Measurements from ENCODE around the gene CDK17.

- TF ChIP-seq PATZ1 (CRISPR knock-in tag; IDR thresholded peaks at IDR 0.05; ENCODE audit: borderline replicate concordance) (no peak), ZFP3 (CRISPR knock-in tag; IDR thresholded peaks at IDR 0.05) (no peak), POU6F1 (CRISPR knock-in tag; IDR thresholded peaks at IDR 0.05; ENCODE audit: borderline replicate concordance, low read depth) (no peak), BACH2 (CRISPR knock-in tag; IDR thresholded peaks at IDR 0.05; ENCODE audit: borderline replicate concordance) (no peak), ZNF8 (CRISPR knock-in tag; IDR thresholded peaks at IDR 0.05) (no peak), SNAI2 (CRISPR knock-in tag; IDR thresholded peaks at IDR 0.05) (no peak), CREB5 (CRISPR knock-in tag; IDR thresholded peaks at IDR 0.05; ENCODE audit: low read depth) (no peak), ISL1 (CRISPR knock-in tag; IDR thresholded peaks at IDR 0.05) (peak; percentile 39; the same call in 1 of the 2 replicates)
These were observed 28.2 kb downstream of the CDK17 start for GRCh38 chr12:96371790-96372699.
